Keratinocyte (primary cell): Measurements from ENCODE around the gene OPN1SW. TPM values are rescaled to one million over a fixed set of nuclear protein-coding genes. Genes with fewer than 3 reads are reported as not detected.

Experiments
- DNase-seq: peaks from one replicate; pipeline ENCODE4 v3.0.0-alpha.2; 2011; ENCODE audit warnings: low read depth, missing footprints, low spot score
- FAIRE-seq: peaks from 2 replicates; lab custom pipeline; 2011; peaks lifted over from hg19 to GRCh38; lab: Jason Lieb, UNC
- H2AFZ ChIP-seq: 2 replicates; pipeline ENCODE4 v1.6.0; 2012; ENCODE audit warnings: low read length, control low read depth, inconsistent platforms; ENCODE audit not compliant: control insufficient read depth
- H3K27ac ChIP-seq: 2 replicates; pipeline ENCODE4 v1.5.1; 2011; ENCODE audit warnings: low read length; ENCODE audit not compliant: control insufficient read depth, insufficient read depth
- H3K27me3 ChIP-seq: 3 replicates; pipeline ENCODE4 v1.6.0; 2011; ENCODE audit warnings: low read length; ENCODE audit not compliant: control insufficient read depth, insufficient read depth; ENCODE audit errors: extremely low read depth
- H3K36me3 ChIP-seq, 2 experiments: 2 replicates in 1 of 2; 3 replicates in 1 of 2; pipeline ENCODE4 v1.5.1; 2011; ENCODE audit warnings: low read length in 2 of 2, mild to moderate bottlenecking in 1 of 2; ENCODE audit not compliant: control insufficient read depth in 2 of 2, insufficient read depth in 2 of 2; ENCODE audit errors: extremely low read depth in 1 of 2
- H3K4me1 ChIP-seq: 3 replicates; pipeline ENCODE4 v1.5.1; 2011; ENCODE audit warnings: low read length; ENCODE audit not compliant: control insufficient read depth, insufficient read depth; ENCODE audit errors: extremely low read depth
- H3K4me2 ChIP-seq: 3 replicates; pipeline ENCODE4 v1.6.0; 2011; ENCODE audit warnings: low read depth, low read length; ENCODE audit not compliant: control insufficient read depth, insufficient read depth; ENCODE audit errors: extremely low read depth
- H3K4me3 ChIP-seq, 3 experiments: fragments of 200-600 bp in 1 of 3; sonication (generic) in 1 of 3; 2 replicates in 2 of 3; 3 replicates in 1 of 3; pipeline ENCODE4 v1.5.1; 2011 to 2016; ENCODE audit warnings: low read length in 3 of 3, mild to moderate bottlenecking in 3 of 3, control low read depth in 2 of 3, inconsistent platforms in 1 of 3, low read depth in 1 of 3, mixed read lengths in 1 of 3, mixed run types in 1 of 3, moderate library complexity in 1 of 3; ENCODE audit not compliant: control insufficient read depth in 2 of 3, insufficient read depth in 2 of 3; ENCODE audit errors: extremely low read depth in 1 of 3
- H3K79me2 ChIP-seq: 2 replicates; pipeline ENCODE4 v1.6.0; 2012; ENCODE audit warnings: low read length; ENCODE audit not compliant: control insufficient read depth, insufficient read depth
- H3K9ac ChIP-seq: 3 replicates; pipeline ENCODE4 v1.6.0; 2011; ENCODE audit warnings: low read length; ENCODE audit not compliant: control insufficient read depth, insufficient read depth; ENCODE audit errors: extremely low read depth
- H3K9me1 ChIP-seq: 3 replicates; pipeline ENCODE4 v1.6.0; 2011; ENCODE audit warnings: low read length; ENCODE audit not compliant: control insufficient read depth, insufficient read depth; ENCODE audit errors: extremely low read depth
- H3K9me3 ChIP-seq: 2 replicates; pipeline ENCODE4 v1.5.1; 2012; ENCODE audit warnings: low read depth, low read length; ENCODE audit not compliant: control insufficient read depth
- H4K20me1 ChIP-seq: 3 replicates; pipeline ENCODE4 v1.6.0; 2011; ENCODE audit warnings: low read length; ENCODE audit not compliant: control insufficient read depth, insufficient read depth; ENCODE audit errors: extremely low read depth
- EZH2 ChIP-seq: IDR thresholded peaks from one replicate; pipeline ENCODE4 v1.6.1; 2012; ENCODE audit warnings: inconsistent platforms, mild to moderate bottlenecking, low read length, moderate library complexity
- dilution Hi-C: fragments of 300-500 bp; cut with MboI; formaldehyde crosslinking; loops from one replicate; pipeline ENCODE4 v1.7.0; 2020; ENCODE audit warnings: low sequenced_read_pairs; ENCODE audit not compliant: extremely low pct_ligation_motif_present
- polyA plus RNA-seq, 5 experiments: library from polyadenylated mRNA; depleted of rRNA in 3 of 5; stranded (reverse) in 3 of 5; stranded (forward) in 1 of 5; unstranded in 1 of 5; fragments of >200 nt; gene quantifications; 1 replicate in 1 of 5; 2 replicates in 3 of 5; 3 replicates in 1 of 5; pipeline versions ENCODE4 v1.2.1 to v1.2.3, GENCODE V29; 2011 to 2012; ENCODE audit warnings: missing spikeins in 2 of 5, low read depth in 1 of 5, low replicate concordance in 1 of 5
- TF ChIP-seq, protein P1 (sequence below), 3 experiments: IDR thresholded peaks in 1 of 3; conservative IDR thresholded peaks in 1 of 3; optimal IDR thresholded peaks in 1 of 3; 2 replicates in 2 of 3; 3 replicates in 1 of 3; pipeline versions ENCODE3 to v1.5.1; 2011; ENCODE audit warnings: low read length in 3 of 3, mild to moderate bottlenecking in 3 of 3, moderate library complexity in 2 of 3, control low read depth in 1 of 3, inconsistent platforms in 1 of 3; ENCODE audit not compliant: insufficient read depth in 2 of 3; ENCODE audit errors: extremely low read depth in 1 of 3

The OPN1SW gene
- polyA plus RNA-seq, 1 donor (not counting 4 experiments of a cell fraction or from before 2014, with no cell fraction given) = not detected

GRCh38 chr7:128770233-128770632, 5.4 kb downstream of the OPN1SW start:
- Histone ChIP-seq H3K9me1 (no peaks in the 10 kb centered on the region), H3K9me3 (no peaks in the 10 kb centered on the region), H3K27me3 (no peaks in the 10 kb centered on the region), H3K9ac (no peak overlapping the region), H3K4me2 (no peak overlapping the region), H3K4me3 (no peak overlapping the region), H2AFZ (no peak overlapping the region), H3K79me2 (no peaks in the 10 kb centered on the region), H3K36me3 (peaks cover 26% of the 10 kb centered on the region in 2 experiments), H3K4me1 (no peaks in the 10 kb centered on the region), H4K20me1 (no peaks in the 10 kb centered on the region), H3K27ac (no peak overlapping the region)
- TF ChIP-seq, protein P1, sequence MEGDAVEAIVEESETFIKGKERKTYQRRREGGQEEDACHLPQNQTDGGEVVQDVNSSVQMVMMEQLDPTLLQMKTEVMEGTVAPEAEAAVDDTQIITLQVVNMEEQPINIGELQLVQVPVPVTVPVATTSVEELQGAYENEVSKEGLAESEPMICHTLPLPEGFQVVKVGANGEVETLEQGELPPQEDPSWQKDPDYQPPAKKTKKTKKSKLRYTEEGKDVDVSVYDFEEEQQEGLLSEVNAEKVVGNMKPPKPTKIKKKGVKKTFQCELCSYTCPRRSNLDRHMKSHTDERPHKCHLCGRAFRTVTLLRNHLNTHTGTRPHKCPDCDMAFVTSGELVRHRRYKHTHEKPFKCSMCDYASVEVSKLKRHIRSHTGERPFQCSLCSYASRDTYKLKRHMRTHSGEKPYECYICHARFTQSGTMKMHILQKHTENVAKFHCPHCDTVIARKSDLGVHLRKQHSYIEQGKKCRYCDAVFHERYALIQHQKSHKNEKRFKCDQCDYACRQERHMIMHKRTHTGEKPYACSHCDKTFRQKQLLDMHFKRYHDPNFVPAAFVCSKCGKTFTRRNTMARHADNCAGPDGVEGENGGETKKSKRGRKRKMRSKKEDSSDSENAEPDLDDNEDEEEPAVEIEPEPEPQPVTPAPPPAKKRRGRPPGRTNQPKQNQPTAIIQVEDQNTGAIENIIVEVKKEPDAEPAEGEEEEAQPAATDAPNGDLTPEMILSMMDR (optimal IDR thresholded peaks at IDR 0.05 in 1 of 3, IDR thresholded peaks at IDR 0.05 in 1 of 3, conservative IDR thresholded peaks at IDR 0.05 in 1 of 3; ENCODE audit: extremely low read depth in 1 of 3, insufficient read depth in 2 of 3, low read length in 3 of 3) = no peak
- TF ChIP-seq EZH2 = no peak
- dilution Hi-C loops = no loop called here
- DNase-seq (no peak), FAIRE-seq (no peak)

DNA sequence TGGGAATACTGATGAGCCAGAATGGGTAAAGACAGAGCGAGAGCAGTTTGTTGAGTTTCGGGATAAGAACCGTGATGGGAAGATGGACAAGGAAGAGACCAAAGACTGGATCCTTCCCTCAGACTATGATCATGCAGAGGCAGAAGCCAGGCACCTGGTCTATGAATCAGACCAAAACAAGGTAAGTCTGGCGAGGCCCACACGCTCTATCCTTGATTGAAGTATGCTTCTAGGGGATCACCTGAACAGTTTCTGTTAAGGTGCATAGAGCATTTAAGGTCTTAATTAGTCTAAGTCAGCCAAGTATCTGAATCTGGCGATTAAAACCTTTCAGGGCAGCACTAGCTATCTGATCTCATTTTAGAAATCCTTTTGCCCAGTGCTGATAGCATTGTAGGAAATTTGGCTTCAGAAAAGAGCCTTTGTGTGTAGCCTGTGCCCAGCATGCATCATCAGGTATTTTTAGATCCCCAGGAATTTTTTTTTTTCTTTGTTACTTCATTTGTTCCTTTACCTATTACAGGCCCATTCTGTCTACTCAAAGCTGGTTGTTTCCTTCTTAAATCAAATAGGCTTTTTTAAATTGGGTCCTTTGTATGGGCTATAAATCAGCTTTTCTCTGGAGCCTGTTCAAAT, 8.0 kb downstream of the OPN1SW start:
- no peak overlapping the region for H2AFZ ChIP-seq
- H3K27ac ChIP-seq = no peak overlapping the region
- H3K4me3 ChIP-seq = no peak overlapping the region
- no peaks in the 10 kb centered on the region for H4K20me1 ChIP-seq
- H3K9me1 ChIP-seq = no peaks in the 10 kb centered on the region
- H3K36me3 ChIP-seq = peaks cover 29 to 30% of the 10 kb centered on the region in 2 experiments
- no peaks in the 10 kb centered on the region for H3K4me1 ChIP-seq
- H3K27me3 ChIP-seq = no peaks in the 10 kb centered on the region
- DNase-seq (no peak), FAIRE-seq (no peak)
- H3K79me2 ChIP-seq = no peaks in the 10 kb centered on the region
- dilution Hi-C loops = no loop called here
- no peaks in the 10 kb centered on the region for H3K9me3 ChIP-seq
- H3K9ac ChIP-seq = no peak overlapping the region
- no peak for TF ChIP-seq EZH2
- TF ChIP-seq, protein P1 (optimal IDR thresholded peaks at IDR 0.05 in 1 of 3, IDR thresholded peaks at IDR 0.05 in 1 of 3, conservative IDR thresholded peaks at IDR 0.05 in 1 of 3; ENCODE audit: extremely low read depth in 1 of 3, insufficient read depth in 2 of 3, low read length in 3 of 3) = no peak
- H3K4me2 ChIP-seq = no peak overlapping the region
